Neural progenitor cell (in vitro differentiated cells): Measurements from ENCODE around the gene CFL1.

Experiments used
- EZH2 ChIP-seq: fragments of 200-600 bp; sonication (generic); IDR thresholded peaks from 2 replicates; pipeline ENCODE4 v1.6.1; 2017; ENCODE audit warnings: antibody characterized with exemption, mild to moderate bottlenecking, moderate library complexity
- TF ChIP-seq, protein P1 (sequence below): fragments of 200-600 bp; sonication (generic); IDR thresholded peaks from 2 replicates; pipeline ENCODE4 v1.5.1; 2017; ENCODE audit warnings: antibody characterized with exemption, mild to moderate bottlenecking

DNA sequence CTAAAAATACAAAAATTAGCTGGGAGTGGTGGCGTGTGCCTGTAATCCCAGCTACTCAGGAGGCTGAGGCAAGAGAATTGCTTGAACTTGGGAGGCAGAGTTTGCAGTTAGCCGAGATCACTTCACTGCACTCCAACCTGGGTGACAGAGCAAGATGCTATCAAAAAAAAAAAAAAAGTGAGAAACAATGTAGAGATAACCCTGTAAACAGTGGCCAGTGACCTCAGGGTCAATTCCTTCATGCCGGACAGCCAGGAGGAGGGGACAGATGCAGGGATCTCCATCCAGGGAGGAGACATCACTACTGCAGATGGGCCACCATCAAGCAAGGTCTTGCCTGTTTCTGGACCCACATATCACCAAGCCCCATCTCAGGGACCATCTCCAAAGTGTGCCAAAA, 10.2 kb downstream of the CFL1 start:
- TF ChIP-seq, protein P1, sequence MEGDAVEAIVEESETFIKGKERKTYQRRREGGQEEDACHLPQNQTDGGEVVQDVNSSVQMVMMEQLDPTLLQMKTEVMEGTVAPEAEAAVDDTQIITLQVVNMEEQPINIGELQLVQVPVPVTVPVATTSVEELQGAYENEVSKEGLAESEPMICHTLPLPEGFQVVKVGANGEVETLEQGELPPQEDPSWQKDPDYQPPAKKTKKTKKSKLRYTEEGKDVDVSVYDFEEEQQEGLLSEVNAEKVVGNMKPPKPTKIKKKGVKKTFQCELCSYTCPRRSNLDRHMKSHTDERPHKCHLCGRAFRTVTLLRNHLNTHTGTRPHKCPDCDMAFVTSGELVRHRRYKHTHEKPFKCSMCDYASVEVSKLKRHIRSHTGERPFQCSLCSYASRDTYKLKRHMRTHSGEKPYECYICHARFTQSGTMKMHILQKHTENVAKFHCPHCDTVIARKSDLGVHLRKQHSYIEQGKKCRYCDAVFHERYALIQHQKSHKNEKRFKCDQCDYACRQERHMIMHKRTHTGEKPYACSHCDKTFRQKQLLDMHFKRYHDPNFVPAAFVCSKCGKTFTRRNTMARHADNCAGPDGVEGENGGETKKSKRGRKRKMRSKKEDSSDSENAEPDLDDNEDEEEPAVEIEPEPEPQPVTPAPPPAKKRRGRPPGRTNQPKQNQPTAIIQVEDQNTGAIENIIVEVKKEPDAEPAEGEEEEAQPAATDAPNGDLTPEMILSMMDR = no peak
- TF ChIP-seq EZH2 = no peak
